Measurements from ENCODE around the gene DIO2.
A peak's percentile ranks its signal among the peaks of the same experiment; 100 is the strongest.

The DIO2 gene

DNA sequence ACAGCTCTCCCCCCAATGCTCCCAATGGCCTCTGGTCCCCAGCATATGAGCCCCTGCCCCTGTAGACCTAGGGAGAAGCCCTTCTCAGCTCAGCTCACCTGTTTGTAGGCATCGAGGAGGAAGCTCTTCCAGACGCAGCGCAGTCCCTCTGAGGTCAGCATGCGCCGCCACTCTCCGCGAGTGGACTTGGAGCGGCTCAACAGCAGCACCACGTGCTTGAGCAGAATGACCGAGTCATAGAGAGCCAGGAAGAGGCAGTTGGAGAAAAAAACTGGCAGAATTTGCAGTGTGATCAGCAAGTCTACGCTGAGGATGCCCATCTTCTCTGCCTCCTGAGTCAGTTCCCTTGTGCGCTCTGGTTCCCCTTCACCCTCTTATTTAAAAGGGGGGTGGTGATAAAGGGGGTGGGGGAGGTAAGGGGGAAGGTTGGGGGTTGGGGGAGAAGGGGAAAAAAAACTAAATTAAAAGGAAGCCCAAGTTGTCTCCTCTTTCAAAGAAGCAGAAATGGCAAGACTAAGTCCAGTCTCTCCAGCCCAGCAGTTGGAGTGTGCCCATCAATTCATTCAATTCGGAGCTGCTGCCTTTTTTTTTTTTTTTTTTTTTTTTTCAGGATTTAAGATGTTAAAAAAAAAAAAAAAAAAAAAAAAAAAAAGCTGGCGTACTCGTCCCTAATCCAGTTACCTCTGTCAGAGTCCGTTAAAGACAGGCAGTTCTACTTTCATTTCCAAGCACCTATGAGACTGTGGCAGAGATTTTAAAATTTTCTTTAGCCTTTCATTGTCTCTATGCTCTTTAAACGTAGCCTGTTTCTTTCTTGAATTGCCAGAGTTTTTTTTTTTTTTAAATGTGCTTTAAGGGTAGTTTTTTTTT lies at the start of gene DIO2:
Gene DIO2, minus strand, starts transcription at position 352 of the 870 bp plus-strand sequence. Its CDS starts 32 bp downstream, at position 320.
- DNase-seq, result no peak

GRCh38 chr14:80260645-80261044 lies 49.3 kb upstream of the DIO2 start:
- no peak for DNase-seq

GRCh38 chr14:80239631-80240030 lies 28.3 kb upstream of the DIO2 start:
- no peak for DNase-seq

GRCh38 chr14:80237143-80237542 lies 25.8 kb upstream of the DIO2 start:
- no peak for DNase-seq

DNA sequence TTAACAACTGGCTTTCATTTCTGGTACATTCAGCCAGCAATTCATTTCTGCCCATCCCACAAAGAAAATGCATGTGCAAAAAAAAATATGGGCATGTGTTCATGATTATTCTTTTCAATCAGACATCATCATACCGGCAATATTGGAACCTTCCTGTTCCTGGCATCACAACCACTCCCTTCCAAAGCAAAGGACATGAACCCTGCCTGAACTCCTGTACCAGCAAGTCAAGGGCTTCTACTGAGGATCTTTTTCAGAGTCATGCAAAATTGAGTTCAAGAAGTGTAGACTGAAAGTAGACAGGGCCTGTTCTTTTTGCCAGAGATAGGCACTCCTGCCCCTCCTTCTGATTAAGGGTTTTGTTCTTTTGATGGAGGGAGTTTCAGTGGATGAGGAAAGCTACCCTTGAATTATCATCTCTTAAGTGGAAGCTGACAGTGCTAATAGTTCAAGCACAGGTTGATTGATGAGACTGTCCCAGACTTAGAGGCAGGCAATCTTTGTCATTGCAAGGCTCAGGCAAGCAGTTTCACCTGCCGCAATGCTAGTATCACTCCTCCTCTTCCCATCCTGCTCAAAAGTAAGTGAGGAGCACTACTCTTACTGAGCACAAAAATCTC lies 22.3 kb upstream of the DIO2 start:
- no peak for DNase-seq

- no peak for DNase-seq
Measured at GRCh38 chr14:80231702-80232101, 20.4 kb upstream of the DIO2 start.

DNA sequence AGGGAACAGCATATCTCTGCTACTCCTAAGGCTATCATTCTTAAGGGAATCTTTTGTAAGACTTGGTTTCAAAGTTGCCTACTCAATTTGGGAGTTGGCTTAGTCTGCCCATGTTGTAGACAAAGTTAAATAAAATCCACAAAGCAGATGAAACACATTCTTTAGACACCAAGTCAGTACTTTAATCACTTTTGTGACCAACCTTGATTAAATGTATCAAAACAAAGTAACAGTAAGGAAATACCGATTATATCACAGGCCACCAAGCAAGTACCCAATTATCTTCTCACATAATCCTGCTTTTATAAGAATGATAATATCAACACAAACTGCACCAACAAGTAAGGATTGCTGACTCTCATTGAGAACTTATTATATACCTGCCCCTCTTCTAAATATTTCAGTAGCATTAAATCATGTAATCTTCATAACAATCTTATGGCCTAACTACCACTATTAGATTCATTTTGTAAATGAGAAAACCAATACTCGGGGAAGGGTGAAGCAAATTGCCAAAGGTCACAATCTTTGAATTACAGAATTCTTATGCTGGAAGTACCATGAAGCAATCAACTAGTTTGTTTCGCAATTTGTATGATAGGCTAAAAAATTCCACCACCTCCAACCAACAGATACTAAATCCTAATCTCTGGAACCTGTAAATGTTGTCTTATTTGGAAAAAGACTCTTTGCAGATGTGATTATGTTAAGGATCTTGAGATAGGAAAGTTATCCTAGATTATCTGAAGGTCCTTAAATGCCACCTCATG lies 12.6 kb upstream of the DIO2 start:
- no peak for DNase-seq

DNA sequence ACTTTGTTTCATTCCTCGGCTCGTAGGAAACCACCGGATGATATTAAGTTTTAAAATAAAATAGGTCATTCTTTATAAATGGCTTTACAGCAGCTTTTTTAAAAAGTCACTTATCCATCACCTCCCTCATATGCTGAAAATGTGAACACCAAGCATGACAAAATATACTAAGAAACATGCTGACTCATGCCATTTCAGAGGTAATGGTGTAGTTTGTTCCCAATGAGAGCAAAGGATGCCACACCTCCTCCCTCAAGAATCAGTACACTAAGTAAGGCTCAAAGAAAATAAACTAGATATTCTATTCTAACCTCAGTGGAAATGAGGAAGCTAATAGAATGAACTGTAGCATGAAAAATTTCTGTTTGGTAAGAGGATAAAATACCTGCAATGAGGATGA lies 5.5 kb upstream of the DIO2 start:
- DNase-seq, result no peak

GRCh38 chr14:80215756-80216581 lies 4.7 kb upstream of the DIO2 start:
- DNase-seq, result peak; percentile 32

GRCh38 chr14:80215081-80215480 lies 3.8 kb upstream of the DIO2 start:
- no peak for DNase-seq

DNA sequence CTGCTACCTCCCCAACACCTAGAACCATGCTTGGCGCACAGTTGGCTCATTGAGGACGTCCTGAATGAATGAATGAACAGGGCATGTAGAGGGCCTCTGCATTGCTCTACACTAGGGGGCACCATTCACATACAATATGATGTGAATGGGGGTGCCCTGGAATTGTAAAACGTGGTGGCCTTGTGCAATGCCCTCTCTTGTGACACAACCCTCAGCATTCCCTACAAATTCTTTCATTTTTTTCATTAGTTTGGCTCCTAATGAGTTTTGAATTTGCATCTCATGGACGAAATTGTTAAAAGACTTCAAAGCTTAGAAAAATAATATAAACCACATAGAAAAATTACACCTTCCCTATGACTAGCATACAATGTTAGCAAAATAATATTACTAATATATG lies 2.3 kb upstream of the DIO2 start:
- DNase-seq, result peak; percentile 55

DNA sequence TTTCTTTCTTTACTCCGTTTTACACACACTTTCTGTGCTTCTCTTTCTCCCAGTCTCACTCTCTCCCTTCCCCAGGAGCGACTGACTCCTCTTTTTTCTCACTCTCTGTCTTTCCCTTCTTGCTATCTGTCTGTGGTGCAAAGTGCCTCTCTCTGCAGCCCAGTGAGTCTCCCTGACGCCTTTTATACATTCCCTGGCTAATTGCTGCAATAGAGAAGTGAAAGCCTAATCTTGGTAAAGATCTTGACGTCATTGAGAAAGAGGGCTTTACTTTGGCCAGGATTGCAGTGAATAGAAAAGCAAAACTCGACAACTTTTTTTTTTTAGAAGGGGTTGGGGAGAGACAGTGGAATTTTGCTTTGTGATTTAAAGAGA lies 706 bp upstream of the DIO2 start:
- DNase-seq, result peak; percentile 70

DNA sequence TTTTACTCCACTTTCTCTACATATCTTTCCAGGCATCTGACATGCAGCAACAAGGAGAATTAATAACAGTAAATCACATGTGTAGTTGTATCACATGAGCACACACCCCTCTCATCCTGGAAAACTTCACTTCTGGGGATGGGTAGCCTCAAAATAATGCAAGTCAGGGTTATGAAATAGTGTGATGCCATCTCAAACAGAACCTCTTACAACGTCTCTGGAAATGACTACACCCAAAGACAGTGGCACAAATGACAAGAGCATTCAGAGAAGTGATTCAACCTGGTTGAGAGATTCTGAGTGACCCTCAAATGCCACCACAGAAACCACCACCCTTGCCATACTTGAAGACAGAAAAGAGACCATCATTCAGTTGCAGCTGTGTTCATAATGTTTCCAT lies 2.8 kb downstream of the DIO2 start:
- no peak for DNase-seq

GRCh38 chr14:80206351-80207080 lies 4.8 kb downstream of the DIO2 start:
- DNase-seq, result no peak

DNA sequence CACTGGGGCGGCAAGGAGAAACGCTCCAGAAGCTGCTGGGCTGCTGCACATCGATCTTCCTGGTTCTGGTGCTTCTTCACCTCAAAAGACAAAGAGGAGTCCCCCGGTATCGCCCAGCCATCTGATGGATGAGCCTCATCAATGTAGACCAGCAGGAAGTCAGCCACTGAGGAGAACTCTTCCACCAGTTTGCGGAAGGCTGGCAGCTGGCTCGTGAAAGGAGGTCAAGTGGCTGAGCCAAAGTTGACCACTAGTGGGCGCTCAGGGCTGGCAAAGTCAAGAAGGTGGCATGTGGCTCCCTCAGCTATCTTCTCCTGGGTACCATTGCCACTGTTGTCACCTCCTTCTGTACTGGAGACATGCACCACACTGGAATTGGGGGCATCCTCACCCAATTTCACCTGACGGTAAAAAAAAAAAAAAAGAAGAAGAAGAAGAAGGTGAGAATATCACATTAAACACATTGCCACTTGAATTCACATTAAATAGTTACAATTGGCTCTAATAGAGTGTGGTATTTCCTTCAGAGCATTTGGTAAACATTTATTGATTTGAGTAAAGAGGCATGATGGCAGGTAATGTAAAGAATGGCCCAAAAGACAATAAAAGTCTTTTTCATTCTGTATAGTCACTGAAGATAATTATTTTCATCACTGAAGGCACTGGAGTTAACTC lies 8.3 kb downstream of the DIO2 start:
- no peak for DNase-seq

- DNase-seq, result no peak
Measured at GRCh38 chr14:80200093-80200492, 11.2 kb downstream of the DIO2 start.

- no peak for DNase-seq
Measured at GRCh38 chr14:80188571-80188970, 22.7 kb downstream of the DIO2 start.

DNA sequence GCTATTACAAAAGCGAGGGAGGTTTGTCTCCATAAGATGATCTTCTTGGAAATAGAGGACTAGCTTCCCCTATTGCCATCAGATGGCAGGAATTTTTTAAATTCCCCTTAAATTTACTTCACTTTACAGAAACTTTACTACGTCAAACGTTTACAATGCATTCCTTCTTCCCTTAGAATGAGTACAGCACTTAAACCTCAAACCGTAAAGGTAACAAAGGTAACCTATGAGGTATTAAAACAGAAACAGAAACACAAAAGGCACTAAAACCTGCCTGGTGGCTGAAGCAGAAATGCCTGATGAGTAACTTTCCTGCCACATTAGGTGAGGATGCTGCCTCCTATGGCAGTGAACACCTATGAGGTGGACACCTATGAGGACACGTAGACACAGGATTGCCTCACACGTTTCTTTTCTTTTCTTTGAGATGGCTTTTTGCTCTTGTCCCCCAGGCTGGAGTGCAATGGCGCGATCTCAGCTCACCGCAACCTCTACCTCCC lies 25.0 kb downstream of the DIO2 start:
- DNase-seq, result no peak

DNA sequence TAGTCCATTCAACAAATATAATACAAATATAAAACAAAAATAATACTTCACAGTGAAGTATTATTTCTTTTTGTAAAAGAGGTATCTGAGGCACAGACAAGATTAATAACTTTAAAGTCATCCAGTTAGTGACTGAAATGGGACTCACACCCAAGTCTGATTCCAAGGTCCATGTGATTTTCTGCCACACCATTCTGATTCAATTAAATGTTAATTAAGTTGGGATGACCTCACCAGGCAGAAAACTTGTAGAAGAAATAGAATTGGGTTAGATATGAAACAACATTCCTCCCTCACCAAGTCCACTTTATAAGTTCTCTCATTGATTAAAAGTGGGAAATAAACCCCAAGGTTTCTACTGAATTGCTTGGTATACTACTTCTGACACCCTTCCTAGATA lies 34.4 kb downstream of the DIO2 start:
- DNase-seq, result no peak

GRCh38 chr14:80172375-80173051 lies 38.8 kb downstream of the DIO2 start:
- DNase-seq, result no peak

Measured in fibroblast of skin of right quadriceps (primary cell).